K562 (cell line): ENCODE measurements around the gene RSBN1L. TPM values are rescaled to one million over a fixed set of nuclear protein-coding genes. Genes with fewer than 3 reads are reported as not detected.
A peak's percentile ranks its signal among the peaks of the same experiment; 100 is the strongest.

Experiments
- ATAC-seq: fragments of 200-7000 bp; cut with Tn5 transposase; 3 replicates; pipeline ENCODE4 v1.9.1; 2020; ENCODE audit warnings: moderate library complexity
- BruUV-seq: library from RNA; stranded (reverse); fragments of 400-500 nt; replicated peaks from 2 replicates; lab custom pipeline; 2021; lab: Mats Ljungman, UMichigan
- CTCF ChIA-PET: fragments of 300-600 bp; formaldehyde crosslinking; extraction: SDS; loops from one replicate; lab custom pipeline; 2021; ENCODE audit warnings: low intra/inter-chr PET ratio; lab: Yijun Ruan, JAX
- POLR2A ChIA-PET: fragments of 300-600, 350-650 bp; sonication (Branson Sonifier 250); formaldehyde crosslinking; extraction: SDS; loops from one replicate; lab custom pipeline; 2021; ENCODE audit warnings: antibody characterized with exemption, inconsistent platforms; lab: Yijun Ruan, JAX
- DNase-seq, 4 experiments: peaks; one replicate each; pipeline versions ENCODE4 v3.0.0 to v3.0.0-alpha.2; 2011 to 2018; ENCODE audit warnings: low spot score in 3 of 4, mixed read lengths in 3 of 4; ENCODE audit errors: extremely low read depth in 1 of 4
- FAIRE-seq: peaks from 2 replicates; lab custom pipeline; 2011; peaks lifted over from hg19 to GRCh38; lab: Jason Lieb, UNC
- H2AFZ ChIP-seq: 2 replicates; pipeline ENCODE4 v1.6.0; 2011; ENCODE audit warnings: low read depth, low read length, control low read depth, inconsistent platforms
- H3K27ac ChIP-seq: fragments of 200-600 bp; 3 replicates; pipeline ENCODE4 v1.8.0; 2011; ENCODE audit warnings: low read depth, mild to moderate bottlenecking, control low read depth, inconsistent platforms, low read length, moderate library complexity, mixed read lengths; ENCODE audit errors: extremely low read depth
- H3K27me3 ChIP-seq, 2 experiments: fragments of 300-600 bp in 1 of 2; 2 replicates in 1 of 2; 3 replicates in 1 of 2; pipeline versions ENCODE4 v1.6.0 to v1.8.0; 2011; ENCODE audit warnings: inconsistent platforms in 2 of 2, low read length in 2 of 2, mild to moderate bottlenecking in 1 of 2, mixed read lengths in 1 of 2, moderate library complexity in 1 of 2; ENCODE audit not compliant: control insufficient read depth in 2 of 2, insufficient read depth in 2 of 2
- H3K36me3 ChIP-seq: fragments of 300-600 bp; 3 replicates; pipeline ENCODE4 v1.8.0; 2011; ENCODE audit warnings: mild to moderate bottlenecking, low read length, inconsistent platforms; ENCODE audit not compliant: control insufficient read depth, insufficient read depth
- H3K4me1 ChIP-seq, 2 experiments: fragments of 200-600 bp in 1 of 2; replicated peaks in 1 of 2; 2 replicates in 1 of 2; 3 replicates in 1 of 2; pipeline versions ENCODE4 v1.5.1 to v1.8.0; 2011; ENCODE audit warnings: inconsistent platforms in 2 of 2, low read length in 2 of 2, mild to moderate bottlenecking in 1 of 2, mixed read lengths in 1 of 2, moderate library complexity in 1 of 2; ENCODE audit not compliant: control insufficient read depth in 2 of 2, insufficient read depth in 2 of 2
- H3K4me2 ChIP-seq: 2 replicates; pipeline ENCODE4 v1.6.1; 2011; ENCODE audit warnings: low read length, control low read depth, inconsistent platforms, mixed read lengths; ENCODE audit not compliant: insufficient read depth
- H3K4me3 ChIP-seq: fragments of 200-600 bp; sonication (generic), shearing (Covaris generic); 2 replicates; pipeline ENCODE4 v1.5.1; 2016; ENCODE audit warnings: control low read depth, inconsistent platforms
- H3K79me2 ChIP-seq: fragments of 200-600 bp; 3 replicates; pipeline ENCODE4 v1.8.0; 2011; ENCODE audit warnings: low read length, inconsistent platforms; ENCODE audit not compliant: control insufficient read depth, insufficient read depth
- H3K9ac ChIP-seq, 2 experiments: 2 replicates each; pipeline versions ENCODE4 v1.6.0 to v1.6.1; 2011; ENCODE audit warnings: low read depth in 2 of 2, low read length in 2 of 2, control low read depth in 1 of 2, inconsistent platforms in 1 of 2, mild to moderate bottlenecking in 1 of 2, mixed read lengths in 1 of 2; ENCODE audit not compliant: insufficient read depth in 1 of 2
- H3K9me1 ChIP-seq: one replicate; pipeline ENCODE4 v1.6.0; 2011; ENCODE audit warnings: inconsistent platforms, mild to moderate bottlenecking, low read length, moderate library complexity; ENCODE audit not compliant: control insufficient read depth, insufficient read depth
- H3K9me3 ChIP-seq: replicated peaks from 2 replicates; pipeline ENCODE4 v1.5.1; 2011; ENCODE audit warnings: low read depth, low read length, inconsistent platforms; ENCODE audit not compliant: control insufficient read depth, insufficient read depth
- H4K20me1 ChIP-seq: replicated peaks from 2 replicates; pipeline ENCODE4 v1.6.1; 2011; ENCODE audit warnings: low read length, inconsistent platforms, mixed read lengths; ENCODE audit not compliant: control insufficient read depth, insufficient read depth
- C11orf30 ChIP-seq: fragments of 450-650 bp; IDR thresholded peaks from 2 replicates; pipeline ENCODE4 v1.6.1; 2016; ENCODE audit warnings: low read depth, mild to moderate bottlenecking
- E2F6 ChIP-seq, 2 experiments: IDR thresholded peaks; 2 replicates each; pipeline ENCODE4 v1.6.1; 2011; ENCODE audit warnings: borderline replicate concordance in 1 of 2, control low read depth in 1 of 2, low read depth in 1 of 2, low read length in 1 of 2, mild to moderate bottlenecking in 1 of 2, mixed read lengths in 1 of 2, moderate library complexity in 1 of 2; ENCODE audit not compliant: insufficient read depth in 1 of 2, insufficient read length in 1 of 2, poor library complexity in 1 of 2, severe bottlenecking in 1 of 2; ENCODE audit errors: extremely low read depth in 1 of 2
- EP300 ChIP-seq: IDR thresholded peaks from 2 replicates; pipeline ENCODE4 v1.6.1; 2012; ENCODE audit warnings: low read length, improper control_type of control experiment
- GABPA ChIP-seq: fragments of 200-800 bp; sonication (Bioruptor generic); conservative IDR thresholded peaks from 2 replicates; pipeline ENCODE4 v1.6.1; 2016; ENCODE audit warnings: low read depth, missing genetic modification characterization, missing compliant biosample characterization
- MAFF ChIP-seq: IDR thresholded peaks from 2 replicates; pipeline ENCODE4 v1.6.1; 2012; ENCODE audit warnings: low read length, improper control_type of control experiment
- MTF1 ChIP-seq: fragments of 250-450 bp; sonication (Bioruptor Pico); IDR thresholded peaks from 2 replicates; pipeline ENCODE4 v1.9.0; 2021; ENCODE audit warnings: moderate library complexity, mild to moderate bottlenecking, inconsistent platforms, borderline replicate concordance
- NCOA4 ChIP-seq: fragments of 450-650 bp; IDR thresholded peaks from 2 replicates; pipeline ENCODE4 v1.6.1; 2018; ENCODE audit warnings: mild to moderate bottlenecking; ENCODE audit not compliant: partially characterized antibody
- NFE2 ChIP-seq: IDR thresholded peaks from 2 replicates; pipeline ENCODE4 v1.6.1; 2014; ENCODE audit warnings: antibody characterized with exemption, low read depth
- POLR2AphosphoS2 ChIP-seq: IDR thresholded peaks from 2 replicates; pipeline ENCODE4 v1.6.1; 2012; ENCODE audit warnings: low read length, improper control_type of control experiment
- POLR3A ChIP-seq: IDR thresholded peaks from 2 replicates; pipeline ENCODE4 v1.6.1; 2011; ENCODE audit warnings: borderline replicate concordance, mild to moderate bottlenecking, moderate library complexity; ENCODE audit not compliant: insufficient read length, insufficient read depth; ENCODE audit errors: extremely low read depth
- TAF1 ChIP-seq: IDR thresholded peaks from 2 replicates; pipeline ENCODE4 v1.6.1; 2011; ENCODE audit warnings: mild to moderate bottlenecking, low read length, moderate library complexity; ENCODE audit not compliant: insufficient read depth, control insufficient read depth, severe bottlenecking; ENCODE audit errors: extremely low read depth
- TEAD2 ChIP-seq: fragments of 450-650 bp; IDR thresholded peaks from 2 replicates; pipeline ENCODE4 v1.6.1; 2016; ENCODE audit warnings: missing genetic modification characterization, control low read depth, missing compliant biosample characterization
- TEAD4 ChIP-seq, 2 experiments: sonication (generic) in 1 of 2; formaldehyde crosslinking in 1 of 2; IDR thresholded peaks; 2 replicates each; pipeline versions ENCODE4 v1.6.1 to v1.8.0; 2012 to 2022; ENCODE audit warnings: borderline replicate concordance in 1 of 2, inconsistent platforms in 1 of 2, low read length in 1 of 2, mild to moderate bottlenecking in 1 of 2, missing genetic modification reagents in 1 of 2
- ZNF551 ChIP-seq: fragments of 250-450 bp; sonication (Bioruptor Pico); IDR thresholded peaks from 2 replicates; pipeline ENCODE4 v1.5.0; 2021; ENCODE audit warnings: mild to moderate bottlenecking, moderate library complexity
- WGBS: fragments of 100-300 bp; shearing (Covaris generic); methylation state at CpG from one replicate; pipeline ENCODE4 v1.1.6; 2016; ENCODE audit warnings: low coverage, mixed read lengths; ENCODE audit not compliant: insufficient coverage; ENCODE audit errors: missing lambda C conversion rate; 5-methylcytosine and 5-hydroxymethylcytosine counted together
- in situ Hi-C: fragments of 300-500 bp; cut with MboI; formaldehyde crosslinking; loops from 4 replicates; pipeline ENCODE4 v1.15.0; 2018; ENCODE audit warnings: inconsistent platforms, mixed read lengths
- intact Hi-C: fragments of 100-400 bp; cut with micrococcal nuclease; formaldehyde crosslinking; loops from 2 replicates; pipeline ENCODE4 v1.14.2; 2022
- polyA plus RNA-seq, 8 experiments: library from polyadenylated mRNA; depleted of rRNA in 4 of 8; stranded (reverse) in 5 of 8; unstranded in 3 of 8; fragments of >200 nt; fragmentation: Nextera tagmentation in 2 of 8; fragmentation: Illumina TruSeq in 1 of 8; extraction: Ambion mirVana in 2 of 8; extraction: Trizol in 1 of 8; gene quantifications; 2 replicates each; pipeline versions ENCODE4 v1.2.1 to v1.2.3, GENCODE V29; 2011 to 2014; ENCODE audit warnings: inconsistent platforms in 1 of 8, missing spikeins in 1 of 8
- total RNA-seq, 7 experiments: library from RNA; depleted of rRNA in 6 of 7; stranded (reverse); fragments of >200 nt in 6 of 7; fragmentation: Illumina TruSeq in 2 of 7; extraction: Trizol in 2 of 7; gene quantifications; 2 replicates each; pipeline versions ENCODE4 v1.2.1 to v1.2.3, GENCODE V29; 2011 to 2021; ENCODE audit warnings: low replicate concordance in 1 of 7

Gene RSBN1L
- total and polyA plus RNA-seq, 9 of the 15 experiments (the other 6 are each of a cell fraction or from before 2014, with no cell fraction given) = 6.2 to 35.2 (median 20.1) TPM

DNA sequence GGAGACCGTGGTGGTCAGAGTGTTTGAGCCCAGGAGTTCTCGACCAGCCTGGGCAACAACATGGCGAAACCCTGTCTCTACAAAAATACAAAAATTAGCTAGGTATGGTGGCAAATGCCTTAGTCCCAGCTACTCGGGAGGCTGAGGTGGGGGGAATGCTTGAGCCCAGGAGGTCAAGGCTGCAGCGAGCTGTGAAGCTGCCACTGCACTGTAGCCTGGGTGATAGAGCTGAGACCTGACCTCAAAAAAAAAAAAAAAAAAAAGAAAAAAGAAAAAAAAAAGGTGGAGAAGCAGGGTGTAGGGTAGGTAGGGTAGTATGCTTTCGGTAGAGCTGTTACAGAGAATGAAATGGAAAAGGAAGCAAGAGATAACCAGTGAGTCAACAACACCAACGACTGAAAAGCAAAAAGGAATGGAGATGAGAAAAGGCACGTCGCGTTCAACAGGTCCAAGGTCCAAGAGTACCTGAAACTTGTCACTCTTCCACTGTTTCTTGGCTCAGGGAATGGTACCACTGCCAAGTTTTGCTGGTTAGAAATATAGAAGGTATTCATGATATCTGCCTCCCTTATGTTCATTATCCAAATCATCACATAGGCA is 4.3 kb upstream of the RSBN1L start (continued):
- no peak for TF ChIP-seq TEAD4 (IDR thresholded peaks at IDR 0.05; ENCODE audit: low read length)
- TF ChIP-seq TEAD4 (CRISPR knock-in tag; IDR thresholded peaks at IDR 0.05; ENCODE audit: borderline replicate concordance) = no peak
- no peak for TF ChIP-seq TEAD2 (tag)

- Histone ChIP-seq H3K9me1 (no peaks in the 10 kb centered on the region), H3K4me1 (peaks cover 15 to 21% of the 10 kb centered on the region in 2 experiments; a peak in 4 of 5 replicates), H3K9ac (peak overlapping the region; percentile 45 to 85), H3K9me3 (no peaks in the 10 kb centered on the region), H3K36me3 (peaks cover 28% of the 10 kb centered on the region), H4K20me1 (peaks cover 17% of the 10 kb centered on the region; the same call in 1 of the 2 replicates), H2AFZ (peak overlapping the region; percentile 2; the same call in 1 of the 2 replicates), H3K79me2 (peaks cover 90% of the 10 kb centered on the region), H3K27ac (peak overlapping the region; percentile 27; the same call in 2 of the 3 replicates), H3K27me3 (no peaks in the 10 kb centered on the region), H3K4me2 (peak overlapping the region; percentile 69), H3K4me3 (peak overlapping the region; percentile 43)
- 9% methylated on average over 14 of the region's 14 CpGs for WGBS
- POLR2A ChIA-PET = interaction anchor here (0.6 to 1.5 kb wide), 11 partner anchors 9 to 208 kb away, joined by 3 to 7 read pairs (median 3); no protein-coding TSS in a partner anchor
- intact Hi-C loops = no loop called here
- ATAC-seq = no peak
- in situ Hi-C loops = no loop called here
- BruUV-seq = no TSS peak
- peak; percentile 37 for FAIRE-seq
- DNase-seq = peak in 1 of 4 experiments; percentile 52
- CTCF ChIA-PET = no interaction called here
- TF ChIP-seq POLR3A (no peak), NFE2 (no peak), GABPA (tag) (no peak), ZNF551 (CRISPR knock-in tag) (no peak), E2F6 (IDR thresholded peaks at IDR 0.05; ENCODE audit: borderline replicate concordance in 1 of 2, extremely low read depth in 1 of 2, insufficient read depth in 1 of 2, insufficient read length in 1 of 2, low read depth in 1 of 2, low read length in 1 of 2, poor library complexity in 1 of 2, severe bottlenecking in 1 of 2) (no peak), EP300 (no peak), MTF1 (no peak), MAFF (no peak), TAF1 (no peak), C11orf30 (peak; percentile 33; the same call in 1 of the 2 replicates), NCOA4 (no peak), POLR2AphosphoS2 (no peak)
These were observed 2.3 kb upstream of the RSBN1L start for GRCh38 chr7:77693830-77694583.
